Ammon's horn (tissue), 1 donor: ENCODE results near the gene ARHGAP10.
A peak's percentile ranks its signal among the peaks of the same experiment; 100 is the strongest.

Experiments
- DNase-seq: peaks from one replicate; pipeline ENCODE4 v3.0.0-alpha.2; 2016; ENCODE audit warnings: low spot score

Gene ARHGAP10

GRCh38 chr4:147768113-147768512 lies 36.2 kb downstream of the ARHGAP10 start:
- DNase-seq: no peak

GRCh38 chr4:147769386-147769785 lies 37.5 kb downstream of the ARHGAP10 start:
- DNase-seq: no peak

DNA sequence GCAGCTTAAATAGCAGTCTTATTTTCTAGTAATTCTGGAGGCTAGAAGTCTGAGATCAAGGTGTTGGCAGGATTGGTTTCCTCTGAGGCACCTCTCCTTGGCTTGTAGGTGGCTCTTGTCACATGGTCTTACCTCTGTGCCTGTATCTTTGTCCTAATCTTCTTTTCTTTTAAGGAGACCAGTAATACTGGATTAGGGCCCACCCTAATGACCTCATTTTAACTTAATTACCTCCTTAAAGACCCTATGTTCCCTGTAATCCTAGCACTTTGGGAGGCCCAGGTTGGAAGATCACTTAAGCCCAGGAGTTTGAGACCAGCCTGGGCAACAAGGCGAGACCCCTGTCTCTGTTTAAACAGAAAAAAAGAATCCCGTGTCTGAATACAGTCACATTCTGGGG lies 38.9 kb downstream of the ARHGAP10 start:
- no peak for DNase-seq

- no peak for DNase-seq
Observed at GRCh38 chr4:147772056-147772455, 40.2 kb downstream of the ARHGAP10 start.

DNA sequence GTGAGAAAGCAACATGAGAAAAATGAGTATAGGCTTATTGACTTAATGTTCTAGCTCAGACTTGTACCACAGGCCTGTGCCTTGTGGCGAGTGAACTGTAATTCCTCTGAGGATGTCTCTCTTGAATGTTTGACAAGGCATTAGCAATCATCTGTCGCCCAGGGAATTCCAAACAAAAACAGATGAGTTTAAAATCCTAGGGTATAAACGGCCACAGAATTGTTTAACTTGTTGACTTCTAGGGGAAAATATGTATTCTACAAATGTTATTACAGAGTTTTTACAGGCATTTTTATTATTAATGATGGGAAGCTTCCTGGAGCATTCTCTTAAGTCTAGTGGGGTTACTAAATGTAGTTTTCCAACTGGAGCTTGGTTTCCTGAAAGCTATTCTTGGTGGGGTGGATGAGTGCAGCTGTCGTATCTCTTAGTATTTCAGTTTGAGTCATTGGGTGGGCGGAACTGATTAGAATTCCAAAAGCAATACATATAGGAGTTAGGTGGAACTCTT lies 40.6 kb downstream of the ARHGAP10 start:
- peak; percentile 35 for DNase-seq

DNA sequence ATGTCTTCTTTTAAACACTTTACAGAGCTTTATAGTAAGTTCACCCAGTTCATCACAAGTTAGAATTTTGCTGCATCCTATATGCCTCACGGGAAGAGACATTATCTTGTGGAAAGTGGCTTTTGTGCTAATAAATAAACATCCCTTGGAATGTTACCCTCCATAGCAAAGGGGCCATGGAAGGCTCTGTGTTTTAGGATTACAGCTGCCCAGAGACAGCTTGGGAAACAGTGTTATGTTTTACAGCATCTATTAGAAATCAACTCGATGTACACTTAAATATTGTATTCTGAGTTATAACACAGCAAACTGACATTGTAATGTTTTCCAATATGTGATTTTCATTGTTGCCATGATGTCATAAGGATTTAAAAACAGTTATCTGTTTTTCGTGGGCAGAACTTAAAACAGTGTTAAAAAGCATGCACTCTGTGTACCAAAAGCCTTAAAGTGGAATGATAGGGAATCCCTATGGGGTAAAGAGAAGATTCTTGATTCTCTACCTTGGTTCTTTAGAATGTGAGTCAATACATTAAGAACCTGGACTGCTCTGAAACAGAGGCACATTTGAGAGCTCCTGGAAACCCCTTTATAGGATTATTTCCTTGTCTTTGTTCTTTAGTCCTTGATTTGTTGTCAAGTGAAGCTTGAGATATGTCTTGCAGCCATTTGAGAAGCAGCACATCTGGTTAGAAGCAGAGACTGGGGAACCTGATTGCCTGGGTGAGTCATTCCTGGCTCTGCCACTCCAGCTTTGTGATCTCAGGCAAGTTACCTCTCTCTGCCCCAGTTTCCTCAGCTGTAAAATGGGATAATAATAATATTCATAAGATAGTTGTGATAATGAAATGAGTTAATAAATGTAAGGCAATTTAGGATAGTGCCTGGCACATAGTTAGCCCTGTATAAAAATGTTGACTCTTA lies 41.6 kb downstream of the ARHGAP10 start:
- no peak for DNase-seq

DNA sequence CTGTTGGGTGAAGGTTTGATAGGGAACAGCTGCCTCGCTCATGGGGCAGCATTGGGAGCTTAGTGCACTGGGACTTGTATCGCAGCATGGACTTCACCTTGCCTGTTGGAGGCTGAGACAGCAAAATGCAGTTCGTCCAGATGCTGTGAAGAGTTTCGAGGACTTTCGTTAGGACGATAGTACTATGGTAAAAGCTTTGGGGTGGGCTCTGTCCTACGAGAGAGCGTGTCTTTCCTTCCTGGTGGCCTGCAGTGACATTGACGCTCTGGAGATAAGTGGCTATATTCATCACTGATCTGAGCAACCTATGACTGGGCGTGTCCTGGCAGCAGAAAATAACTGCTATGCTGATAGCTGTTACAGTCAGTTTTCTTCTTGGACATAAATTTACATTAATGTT lies 44.8 kb downstream of the ARHGAP10 start:
- DNase-seq: no peak

DNA sequence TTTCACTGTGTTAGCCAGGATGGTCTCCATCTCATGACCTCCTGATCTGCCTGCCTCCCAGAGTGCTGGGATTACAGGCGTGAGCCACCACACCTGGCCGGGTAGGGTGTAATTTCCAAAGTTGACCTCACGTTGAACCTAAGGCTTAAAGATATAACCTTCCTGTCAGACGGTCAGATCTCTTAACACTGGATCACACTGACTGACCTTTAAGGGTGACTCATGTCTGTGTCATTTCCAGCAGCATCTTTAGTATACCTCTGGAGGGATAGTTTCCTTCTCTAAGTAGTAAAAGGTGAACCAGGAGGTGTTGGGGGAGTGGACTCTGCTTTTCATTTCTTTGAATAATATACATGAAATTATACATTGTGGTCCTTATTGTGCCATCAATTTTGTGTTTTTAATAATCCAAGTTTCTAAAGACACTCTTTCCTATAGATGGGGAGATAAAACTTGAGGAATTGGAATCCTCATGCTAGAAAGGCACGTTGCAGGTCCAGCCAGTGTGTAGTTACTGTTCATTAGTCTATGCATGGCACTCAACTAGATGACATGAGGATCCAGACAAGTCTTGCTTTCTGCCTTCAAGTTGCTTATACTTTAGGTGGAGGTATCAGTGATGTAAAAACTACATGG lies 45.7 kb downstream of the ARHGAP10 start:
- DNase-seq: no peak

DNA sequence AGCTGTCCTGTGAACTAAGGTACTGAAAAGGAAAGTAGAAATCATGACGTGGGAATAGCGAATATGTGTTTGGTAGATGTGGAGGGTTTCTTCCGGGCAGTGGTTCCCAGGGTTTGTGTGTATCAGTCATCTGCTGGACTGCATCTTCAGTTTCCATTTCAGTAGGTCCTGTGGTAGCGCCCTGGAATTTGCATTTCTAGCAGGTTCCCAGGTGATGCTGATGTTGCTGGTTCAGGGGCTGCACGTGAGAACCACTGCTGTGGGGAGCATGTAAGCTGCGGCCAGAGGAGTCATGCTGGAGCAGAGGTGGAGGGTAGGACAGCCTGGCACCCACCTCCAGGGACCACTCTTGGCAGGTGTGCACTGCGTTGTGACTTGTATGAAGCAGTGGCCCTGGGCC lies 47.1 kb downstream of the ARHGAP10 start:
- DNase-seq: no peak

- no peak for DNase-seq
Observed at GRCh38 chr4:147779451-147779850, 47.6 kb downstream of the ARHGAP10 start.

GRCh38 chr4:147780137-147780777 lies 48.4 kb downstream of the ARHGAP10 start:
- DNase-seq: no peak

DNA sequence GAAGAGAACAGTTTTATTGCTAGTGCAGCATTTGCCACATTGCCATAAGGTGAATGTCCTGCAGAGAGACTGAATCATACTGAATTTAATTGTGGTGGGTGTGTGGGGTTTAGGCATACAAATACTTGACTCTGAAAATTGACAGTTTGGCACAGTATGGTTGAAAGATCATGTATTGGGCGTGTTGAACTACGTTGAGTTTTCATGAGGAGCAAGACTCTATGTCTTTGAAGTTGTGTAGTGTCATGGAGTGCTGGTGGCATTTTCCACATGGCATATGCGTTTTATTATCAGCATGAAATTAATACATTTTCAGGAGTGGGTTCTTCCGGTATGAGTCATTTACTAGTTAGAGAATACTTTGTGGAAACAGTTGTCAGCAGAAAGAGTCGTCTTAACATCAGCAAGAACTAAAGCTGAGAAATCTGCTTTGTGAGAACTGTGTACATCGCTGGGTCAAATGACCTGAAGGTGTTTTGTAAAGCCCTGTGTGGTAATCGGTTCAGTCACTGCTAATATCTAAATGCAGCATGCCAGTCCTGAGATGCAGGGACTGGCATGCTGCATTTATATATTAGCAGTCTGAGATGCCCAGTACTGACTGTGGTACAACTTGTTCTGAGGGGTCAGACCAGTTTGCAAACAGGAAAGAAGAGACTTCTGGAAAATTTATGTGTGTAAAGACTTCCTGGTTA lies 50.3 kb downstream of the ARHGAP10 start:
- DNase-seq: no peak

DNA sequence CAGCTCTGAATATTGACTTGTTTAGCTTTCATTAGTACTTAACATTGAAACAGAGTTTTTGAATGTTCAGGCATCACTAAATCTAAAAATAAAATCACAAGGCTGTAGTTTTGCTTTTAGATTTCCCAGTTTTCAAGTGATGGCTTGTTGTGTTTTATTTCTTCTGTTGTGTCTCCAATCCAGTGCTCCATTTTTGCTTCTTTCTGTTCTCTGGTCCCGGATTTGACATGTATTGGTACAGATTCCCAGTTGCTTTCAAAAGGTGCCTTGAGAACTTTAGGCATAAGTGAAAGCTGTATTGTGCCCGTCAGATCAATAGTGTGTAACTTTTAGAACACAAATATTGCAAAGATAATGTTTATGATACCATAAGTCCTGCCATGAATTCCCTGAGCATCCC lies 53.2 kb downstream of the ARHGAP10 start:
- no peak for DNase-seq

- DNase-seq: no peak
Observed at GRCh38 chr4:147786031-147786430, 54.1 kb downstream of the ARHGAP10 start.

DNA sequence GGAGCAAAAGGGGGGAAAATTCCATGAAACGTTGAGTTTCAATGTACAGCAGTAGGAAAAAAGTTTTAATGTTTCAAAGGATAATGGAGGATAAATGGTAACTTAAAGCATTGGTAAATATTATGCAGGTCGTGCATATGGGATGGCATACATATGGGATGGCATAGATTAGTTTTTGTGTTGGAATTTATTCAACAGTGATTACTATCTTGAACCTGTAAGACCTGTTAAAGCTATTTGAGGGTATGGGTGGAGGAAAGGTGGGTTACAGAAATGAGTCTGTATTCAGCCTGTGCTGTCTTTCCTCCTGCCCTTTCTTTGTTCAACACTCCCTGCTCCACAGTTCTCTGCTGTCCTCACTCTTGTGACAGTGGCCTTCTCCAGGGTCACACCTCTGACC lies 54.6 kb downstream of the ARHGAP10 start:
- no peak for DNase-seq

GRCh38 chr4:147787204-147787603 lies 55.3 kb downstream of the ARHGAP10 start:
- DNase-seq: peak; percentile 36

- no peak for DNase-seq
Observed at GRCh38 chr4:147788791-147789190, 56.9 kb downstream of the ARHGAP10 start.

GRCh38 chr4:147789596-147789995 lies 57.7 kb downstream of the ARHGAP10 start:
- no peak for DNase-seq

- DNase-seq: no peak
Observed at GRCh38 chr4:147790412-147790811, 58.5 kb downstream of the ARHGAP10 start.

GRCh38 chr4:147791341-147791740 lies 59.5 kb downstream of the ARHGAP10 start:
- no peak for DNase-seq

DNA sequence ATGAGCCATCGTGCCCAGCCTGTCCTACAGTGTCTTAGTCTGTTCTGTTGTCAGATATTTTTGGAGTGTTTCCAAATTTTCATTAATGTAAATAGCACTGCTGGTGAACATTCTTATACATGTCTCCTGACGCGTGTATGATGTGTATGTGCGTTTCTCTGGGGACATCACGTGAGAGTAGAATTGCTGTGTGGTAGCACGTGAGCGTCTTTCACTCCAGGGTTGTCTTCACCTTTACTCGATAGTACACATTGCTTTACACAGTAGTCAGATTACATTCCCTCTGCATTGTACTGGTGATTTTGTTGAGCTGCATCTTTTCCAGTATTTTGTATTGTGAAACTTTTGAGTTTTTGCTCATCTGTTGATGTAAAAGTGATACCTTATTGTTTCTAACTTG lies 60.0 kb downstream of the ARHGAP10 start:
- no peak for DNase-seq
